ENCODE measurements around the gene GULP1.

The GULP1 gene

GRCh38 chr2:188570370-188570769 lies 278.7 kb downstream of the GULP1 start:
- no peak for DNase-seq (ENCODE audit: low read depth in 1 of 2, low spot score in 1 of 2)
- Histone ChIP-seq H3K27ac (replicated peaks) (no peak overlapping the region), H3K4me3 (replicated peaks; ENCODE audit: insufficient read depth, low read length) (no peak overlapping the region), H3K27me3 (ENCODE audit: insufficient read depth, poor library complexity, severe bottlenecking) (no peaks in the 10 kb centered on the region)
- TF ChIP-seq SPI1 (IDR thresholded peaks at IDR 0.05; ENCODE audit: borderline replicate concordance, low read depth) (no peak), POLR2AphosphoS5 (IDR thresholded peaks at IDR 0.05; ENCODE audit: low read depth) (no peak), GABPA (IDR thresholded peaks at IDR 0.05; ENCODE audit: low read depth) (no peak), REST (IDR thresholded peaks at IDR 0.05; ENCODE audit: insufficient replicate concordance, low read depth) (no peak), CTCF (IDR thresholded peaks at IDR 0.05; ENCODE audit: insufficient read depth, low read length) (no peak)

GRCh38 chr2:188571543-188572303 lies 280.0 kb downstream of the GULP1 start:
- no peak for DNase-seq (ENCODE audit: low read depth in 1 of 2, low spot score in 1 of 2)
- no peak overlapping the region for H3K4me3 ChIP-seq (replicated peaks; ENCODE audit: insufficient read depth, low read length)
- TF ChIP-seq CTCF (IDR thresholded peaks at IDR 0.05; ENCODE audit: insufficient read depth, low read length): no peak
- no peak for TF ChIP-seq REST (IDR thresholded peaks at IDR 0.05; ENCODE audit: insufficient replicate concordance, low read depth)
- no peak for TF ChIP-seq GABPA (IDR thresholded peaks at IDR 0.05; ENCODE audit: low read depth)
- no peak for TF ChIP-seq SPI1 (IDR thresholded peaks at IDR 0.05; ENCODE audit: borderline replicate concordance, low read depth)
- no peak for TF ChIP-seq POLR2AphosphoS5 (IDR thresholded peaks at IDR 0.05; ENCODE audit: low read depth)
- no peak overlapping the region for H3K27ac ChIP-seq (replicated peaks)
- no peaks in the 10 kb centered on the region for H3K27me3 ChIP-seq (ENCODE audit: insufficient read depth, poor library complexity, severe bottlenecking)

GRCh38 chr2:188572592-188572991 lies 280.9 kb downstream of the GULP1 start:
- TF ChIP-seq CTCF (IDR thresholded peaks at IDR 0.05; ENCODE audit: insufficient read depth, low read length) (no peak), POLR2AphosphoS5 (IDR thresholded peaks at IDR 0.05; ENCODE audit: low read depth) (no peak), GABPA (IDR thresholded peaks at IDR 0.05; ENCODE audit: low read depth) (no peak), SPI1 (IDR thresholded peaks at IDR 0.05; ENCODE audit: borderline replicate concordance, low read depth) (no peak), REST (IDR thresholded peaks at IDR 0.05; ENCODE audit: insufficient replicate concordance, low read depth) (no peak)
- Histone ChIP-seq H3K4me3 (replicated peaks; ENCODE audit: insufficient read depth, low read length) (no peak overlapping the region), H3K27me3 (ENCODE audit: insufficient read depth, poor library complexity, severe bottlenecking) (no peaks in the 10 kb centered on the region), H3K27ac (replicated peaks) (no peak overlapping the region)
- DNase-seq (ENCODE audit: low read depth in 1 of 2, low spot score in 1 of 2): no peak
